WI38 (cell line): Measurements from ENCODE around the gene ADAM23.

Experiments
- H3K4me3 ChIP-seq: 2 replicates; pipeline ENCODE4 v1.5.1; 2011; ENCODE audit warnings: low read depth, mild to moderate bottlenecking, control low read depth, low read length
- CTCF ChIP-seq: IDR thresholded peaks from 2 replicates; pipeline ENCODE4 v1.5.1; 2012; ENCODE audit warnings: low read depth, mild to moderate bottlenecking, control low read depth, low read length

ADAM23 gene

DNA sequence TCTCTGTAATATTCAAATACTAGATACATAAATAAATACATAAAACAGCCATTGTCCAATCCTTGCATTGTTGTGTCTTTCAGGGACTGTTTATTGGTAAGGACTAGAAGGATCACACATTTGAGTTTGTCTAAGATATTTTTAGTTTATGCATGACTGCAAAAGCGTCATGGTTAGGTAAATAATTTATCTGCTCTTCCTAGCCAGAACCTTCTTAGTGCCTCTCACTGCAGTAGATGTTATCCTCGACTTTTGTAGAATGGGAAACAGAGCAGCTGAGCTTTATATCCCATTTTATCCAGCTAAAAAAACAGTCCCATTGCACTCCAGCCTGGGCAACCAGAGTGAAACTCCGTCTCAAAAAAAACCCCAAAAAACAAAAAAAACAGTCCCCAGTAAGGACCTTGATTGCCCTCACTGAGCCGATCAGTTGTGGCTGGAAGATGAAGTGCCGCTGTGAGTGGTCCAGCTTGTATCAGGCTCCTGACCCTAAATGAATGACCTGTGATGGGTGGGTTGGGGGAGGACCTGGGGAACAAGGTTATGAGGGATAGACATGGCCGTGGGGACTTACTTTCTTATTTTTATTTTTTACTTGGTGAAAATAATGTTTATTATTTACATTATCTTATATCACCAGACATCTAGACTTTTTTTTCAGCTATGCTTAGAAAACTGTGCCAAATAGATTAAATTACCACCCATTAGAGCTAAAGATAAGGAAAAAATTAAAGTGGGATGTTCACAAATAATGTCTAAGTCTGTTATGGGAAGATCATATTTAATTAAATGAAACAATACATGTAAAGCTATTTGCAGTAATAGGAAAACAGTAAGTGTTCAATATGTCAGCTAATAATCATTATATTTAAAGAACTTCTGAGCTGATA, 10.9 kb upstream of the ADAM23 start:
- no peak overlapping the region for H3K4me3 ChIP-seq
- TF ChIP-seq CTCF = no peak

- H3K4me3 ChIP-seq = no peak overlapping the region
- no peak for TF ChIP-seq CTCF
Observed at GRCh38 chr2:206433190-206433589, 10.1 kb upstream of the ADAM23 start.

DNA sequence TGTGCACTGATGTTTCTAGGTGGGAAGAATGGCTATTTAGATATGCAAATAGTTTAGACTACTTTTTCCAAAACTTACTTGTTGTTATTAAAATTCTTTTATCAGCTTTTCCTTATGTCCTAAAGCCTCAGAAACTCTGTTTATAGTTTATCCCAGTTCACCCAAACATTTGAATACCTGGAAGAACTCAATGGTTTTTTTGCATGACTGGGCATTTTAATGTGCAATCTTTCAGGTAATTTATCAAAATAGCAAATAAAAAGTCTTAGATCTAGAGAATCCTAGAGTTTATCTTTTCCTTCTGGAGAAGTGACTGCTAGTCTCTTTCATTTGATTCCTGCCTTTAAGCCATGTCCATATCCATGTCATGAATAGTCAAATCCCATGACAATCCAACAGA, 9.6 kb upstream of the ADAM23 start:
- TF ChIP-seq CTCF = no peak
- no peak overlapping the region for H3K4me3 ChIP-seq

DNA sequence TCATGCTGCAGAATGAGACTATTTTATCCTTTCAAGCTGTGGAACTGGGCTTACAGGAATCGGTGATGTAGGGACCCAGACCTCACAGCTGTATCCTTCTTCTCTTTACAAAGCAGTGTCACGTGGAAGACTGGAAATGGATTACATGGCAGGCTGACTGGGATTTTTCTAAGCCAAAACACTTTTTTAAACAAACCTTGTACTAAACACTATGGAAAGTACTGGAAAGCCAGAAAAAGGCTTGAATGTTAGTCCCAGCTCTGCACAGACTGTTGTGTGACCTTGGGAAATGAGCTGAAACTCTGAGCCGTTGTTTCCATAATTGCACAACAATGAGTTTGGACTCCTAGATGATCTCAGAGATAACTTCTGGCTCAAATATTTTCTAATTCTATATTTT, 7.6 kb upstream of the ADAM23 start:
- no peak overlapping the region for H3K4me3 ChIP-seq
- no peak for TF ChIP-seq CTCF

GRCh38 chr2:206438196-206438724, 5.1 kb upstream of the ADAM23 start:
- no peak for TF ChIP-seq CTCF
- no peak overlapping the region for H3K4me3 ChIP-seq

DNA sequence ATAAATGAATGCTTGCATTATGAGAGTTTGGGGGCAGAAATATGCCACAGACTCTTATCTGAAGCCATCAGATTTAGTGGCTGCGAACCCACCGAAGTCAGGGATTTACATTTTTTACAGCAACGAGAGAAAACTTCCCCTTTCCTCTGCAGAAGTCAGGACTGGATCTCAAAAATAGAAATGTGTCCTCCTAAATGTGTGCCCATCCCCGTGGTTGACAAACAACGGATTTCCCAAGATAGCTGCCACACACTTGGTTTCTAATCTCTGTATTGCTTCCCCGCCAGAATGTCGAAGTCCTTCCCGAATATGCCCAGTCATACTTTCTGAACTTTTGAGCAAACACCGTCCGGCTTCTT, 879 bp upstream of the ADAM23 start:
- TF ChIP-seq CTCF = no peak
- no peak overlapping the region; the same call in 1 of the 2 replicates for H3K4me3 ChIP-seq

DNA sequence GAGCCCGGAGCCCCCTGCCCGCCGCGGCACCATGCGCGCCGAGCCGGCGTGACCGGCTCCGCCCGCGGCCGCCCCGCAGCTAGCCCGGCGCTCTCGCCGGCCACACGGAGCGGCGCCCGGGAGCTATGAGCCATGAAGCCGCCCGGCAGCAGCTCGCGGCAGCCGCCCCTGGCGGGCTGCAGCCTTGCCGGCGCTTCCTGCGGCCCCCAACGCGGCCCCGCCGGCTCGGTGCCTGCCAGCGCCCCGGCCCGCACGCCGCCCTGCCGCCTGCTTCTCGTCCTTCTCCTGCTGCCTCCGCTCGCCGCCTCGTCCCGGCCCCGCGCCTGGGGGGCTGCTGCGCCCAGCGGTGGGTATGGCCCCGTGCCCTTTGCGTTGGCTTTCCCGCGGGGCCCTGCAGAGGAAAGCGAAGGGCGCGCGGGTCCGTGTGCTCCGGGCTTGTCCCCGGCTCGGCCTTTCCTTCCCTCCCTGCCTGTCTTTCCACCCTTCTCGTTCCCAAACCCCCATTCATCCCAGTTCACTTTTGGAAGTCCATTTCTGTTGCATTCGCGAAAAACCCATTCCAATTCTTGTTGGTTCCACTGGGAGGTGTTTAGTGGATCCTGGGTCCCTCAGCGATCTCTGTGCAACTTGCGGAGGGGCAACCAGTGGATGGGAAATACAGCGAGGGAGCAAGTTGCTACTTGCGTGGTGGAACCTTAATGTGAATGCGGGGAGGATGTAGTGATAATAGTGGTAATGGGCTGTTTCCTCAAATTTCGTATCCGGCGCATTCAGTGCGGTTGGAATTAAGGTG, 599 bp downstream of the ADAM23 start:
- TF ChIP-seq CTCF = no peak
- peak overlapping the region; percentile 43 for H3K4me3 ChIP-seq
